OCI-LY3 (cell line): Measurements from ENCODE around the gene RPUSD3.

Source experiments
- CTCF ChIP-seq: fragments of 200-600, 300-600 bp; sonication (generic); IDR thresholded peaks from 2 replicates; pipeline ENCODE4 v1.5.1; 2014; ENCODE audit warnings: antibody characterized with exemption, low read length, low read depth
- EZH2phosphoT487 ChIP-seq: fragments of 200-600 bp; shearing (Covaris generic); IDR thresholded peaks from 2 replicates; pipeline ENCODE4 v1.6.1; 2018; ENCODE audit warnings: antibody characterized with exemption, mixed run types, low read depth

- TF ChIP-seq CTCF (no peak), EZH2phosphoT487 (no peak)
These were observed 34.9 kb upstream of the RPUSD3 start for GRCh38 chr3:9878700-9879099.
